Fibroblast of lung (primary cell): ENCODE results near the gene NPHP4. TPM values are rescaled to one million over a fixed set of nuclear protein-coding genes. Genes with fewer than 3 reads are reported as not detected.

Experiments
- DNase-seq, 2 donors: peaks; one replicate each; pipeline versions ENCODE4 v3.0.0 to v3.0.0-alpha.2; 2010; ENCODE audit warnings: low read depth in 2 of 2
- H2AFZ ChIP-seq: 2 replicates; pipeline ENCODE4 v1.5.1; 2012; ENCODE audit warnings: low read length, control low read depth, inconsistent platforms
- H3K27ac ChIP-seq: 2 replicates; pipeline ENCODE4 v1.5.1; 2011; ENCODE audit warnings: low read length, control low read depth; ENCODE audit not compliant: insufficient read depth
- H3K27me3 ChIP-seq: 2 replicates; pipeline ENCODE4 v1.5.1; 2011; ENCODE audit warnings: mild to moderate bottlenecking, low read length; ENCODE audit not compliant: control insufficient read depth, insufficient read depth
- H3K36me3 ChIP-seq: 2 replicates; pipeline ENCODE4 v1.5.1; 2011; ENCODE audit warnings: low read length; ENCODE audit not compliant: control insufficient read depth, insufficient read depth
- H3K4me1 ChIP-seq: 2 replicates; pipeline ENCODE4 v1.5.1; 2011; ENCODE audit warnings: low read length; ENCODE audit not compliant: control insufficient read depth, insufficient read depth; ENCODE audit errors: extremely low read depth
- H3K4me2 ChIP-seq: 2 replicates; pipeline ENCODE4 v1.5.1; 2011; ENCODE audit warnings: low read length, control low read depth; ENCODE audit not compliant: insufficient read depth; ENCODE audit errors: extremely low read depth
- H3K4me3 ChIP-seq, 4 experiments: fragments of 200-600 bp in 1 of 4; sonication (generic) in 1 of 4; replicated peaks in 1 of 4; 2 replicates each; pipeline ENCODE4 v1.5.1; 2011 to 2016; ENCODE audit warnings: low read length in 4 of 4, low read depth in 3 of 4, mild to moderate bottlenecking in 3 of 4, control low read depth in 2 of 4, inconsistent platforms in 1 of 4, mixed read lengths in 1 of 4; ENCODE audit not compliant: insufficient read depth in 1 of 4; ENCODE audit errors: control extremely low read depth in 1 of 4
- H3K79me2 ChIP-seq: 2 replicates; pipeline ENCODE4 v1.5.1; 2012; ENCODE audit warnings: mild to moderate bottlenecking, low read length, inconsistent platforms; ENCODE audit not compliant: control insufficient read depth, insufficient read depth
- H3K9ac ChIP-seq: 2 replicates; pipeline ENCODE4 v1.5.1; 2011; ENCODE audit warnings: mild to moderate bottlenecking, low read length, control low read depth; ENCODE audit not compliant: insufficient read depth
- H3K9me3 ChIP-seq: 2 replicates; pipeline ENCODE4 v1.5.1; 2012; ENCODE audit warnings: low read depth, low read length; ENCODE audit not compliant: control insufficient read depth, insufficient read depth
- H4K20me1 ChIP-seq: 2 replicates; pipeline ENCODE4 v1.5.1; 2011; ENCODE audit warnings: low read length; ENCODE audit not compliant: control insufficient read depth, insufficient read depth; ENCODE audit errors: extremely low read depth
- CTCF ChIP-seq, 2 donors: IDR thresholded peaks in 1 of 2; conservative IDR thresholded peaks in 1 of 2; 1 replicate in 1 of 2; 2 replicates in 1 of 2; pipeline ENCODE4 v1.5.1; 2011 to 2012; ENCODE audit warnings: low read length in 2 of 2, control low read depth in 1 of 2, inconsistent platforms in 1 of 2, low read depth in 1 of 2, mild to moderate bottlenecking in 1 of 2
- EZH2 ChIP-seq: IDR thresholded peaks from 2 replicates; pipeline ENCODE4 v1.5.1; 2012; ENCODE audit warnings: low read length, control low read depth, mild to moderate bottlenecking; ENCODE audit errors: missing control alignments
- polyA plus RNA-seq, 2 donors: library from polyadenylated mRNA; depleted of rRNA in 1 of 2; stranded (reverse) in 1 of 2; unstranded in 1 of 2; fragments of >200 nt; gene quantifications; 2 replicates each; pipeline ENCODE4 v1.2.1, GENCODE V29; 2011 to 2012; ENCODE audit warnings: missing spikeins in 1 of 2
- total RNA-seq: library from RNA; depleted of rRNA; stranded (reverse); fragments of >200 nt; gene quantifications from 2 replicates; pipeline ENCODE4 v1.2.1, GENCODE V29; 2014

The NPHP4 gene
- total and polyA plus RNA-seq, 2 donors (not counting 1 experiment from before 2014, with no cell fraction given), result 1.5 to 4.0 TPM

- DNase-seq, result no peak
- no peak overlapping the region for H3K27ac ChIP-seq
- no peaks in the 10 kb centered on the region for H3K27me3 ChIP-seq
- TF ChIP-seq EZH2 (no peak), CTCF (conservative IDR thresholded peaks at IDR 0.05 in 1 of 2, IDR thresholded peaks at IDR 0.05 in 1 of 2; ENCODE audit: low read depth in 1 of 2, low read length in 2 of 2) (peak in 1 of 2 donors; percentile 16)
- H3K4me2 ChIP-seq, result no peak overlapping the region
- H3K4me3 ChIP-seq, result no peak overlapping the region
- H3K36me3 ChIP-seq, result no peaks in the 10 kb centered on the region
- no peaks in the 10 kb centered on the region for H3K4me1 ChIP-seq
- no peak overlapping the region for H3K9ac ChIP-seq
- H3K79me2 ChIP-seq, result no peaks in the 10 kb centered on the region
- H4K20me1 ChIP-seq, result no peaks in the 10 kb centered on the region
- H2AFZ ChIP-seq, result no peak overlapping the region
- no peaks in the 10 kb centered on the region for H3K9me3 ChIP-seq
Observed at GRCh38 chr1:5949085-5949760, 43.0 kb downstream of the NPHP4 start.

- H3K4me1 ChIP-seq, result no peaks in the 10 kb centered on the region
- H3K27ac ChIP-seq, result no peak overlapping the region
- H4K20me1 ChIP-seq, result no peaks in the 10 kb centered on the region
- DNase-seq, result no peak
- H3K36me3 ChIP-seq, result no peaks in the 10 kb centered on the region
- no peak overlapping the region for H3K9ac ChIP-seq
- H3K4me3 ChIP-seq, result no peak overlapping the region
- TF ChIP-seq EZH2 (no peak), CTCF (conservative IDR thresholded peaks at IDR 0.05 in 1 of 2, IDR thresholded peaks at IDR 0.05 in 1 of 2; ENCODE audit: low read depth in 1 of 2, low read length in 2 of 2) (no peak)
- H2AFZ ChIP-seq, result no peak overlapping the region
- H3K4me2 ChIP-seq, result no peak overlapping the region
- H3K79me2 ChIP-seq, result no peaks in the 10 kb centered on the region
- H3K9me3 ChIP-seq, result no peaks in the 10 kb centered on the region
- H3K27me3 ChIP-seq, result no peaks in the 10 kb centered on the region
Observed at GRCh38 chr1:5948681-5949005, 43.6 kb downstream of the NPHP4 start.

- Histone ChIP-seq H3K4me3 (no peak overlapping the region), H3K27me3 (no peaks in the 10 kb centered on the region), H3K9ac (no peak overlapping the region), H3K9me3 (no peaks in the 10 kb centered on the region), H3K36me3 (no peaks in the 10 kb centered on the region), H3K4me1 (no peaks in the 10 kb centered on the region), H3K27ac (no peak overlapping the region), H2AFZ (no peak overlapping the region), H3K4me2 (no peak overlapping the region), H4K20me1 (no peaks in the 10 kb centered on the region), H3K79me2 (no peaks in the 10 kb centered on the region)
- TF ChIP-seq CTCF (conservative IDR thresholded peaks at IDR 0.05 in 1 of 2, IDR thresholded peaks at IDR 0.05 in 1 of 2; ENCODE audit: low read depth in 1 of 2, low read length in 2 of 2), result no peak
- no peak for TF ChIP-seq EZH2
- no peak for DNase-seq
Observed at GRCh38 chr1:5947978-5948680, 44.1 kb downstream of the NPHP4 start.
